SH-SY5Y (cell line): ENCODE data around the gene NOD1.

Source experiments
- GATA2 ChIP-seq: IDR thresholded peaks from 2 replicates; pipeline ENCODE4 v1.6.1; 2011; ENCODE audit warnings: mild to moderate bottlenecking, low read depth, low read length
- GATA3 ChIP-seq: IDR thresholded peaks from 2 replicates; pipeline ENCODE4 v1.6.1; 2011; ENCODE audit warnings: low read depth, mild to moderate bottlenecking, low read length, moderate library complexity

- TF ChIP-seq GATA3 (peak; percentile 93), GATA2 (peak; percentile 96)
Measured at GRCh38 chr7:30459591-30460245, 18.9 kb downstream of the NOD1 start.
